H9 (cell line): Measurements from ENCODE around the gene CCNYL1. TPM values are rescaled to one million over a fixed set of nuclear protein-coding genes. Genes with fewer than 3 reads are reported as not detected.

Source experiments
- DNase-seq: peaks from one replicate; pipeline ENCODE4 v3.0.0-alpha.2; 2017
- H2AFZ ChIP-seq: one replicate; pipeline ENCODE4 v1.6.1; 2013; ENCODE audit warnings: mild to moderate bottlenecking, low read length, control low read depth, moderate library complexity
- H2AK5ac ChIP-seq: 2 replicates; pipeline ENCODE4 v1.6.1; 2013; ENCODE audit warnings: low read length, control low read depth, mixed read lengths; ENCODE audit not compliant: insufficient read length
- H2BK120ac ChIP-seq: one replicate; pipeline ENCODE4 v1.6.1; 2013; ENCODE audit warnings: low read depth, mild to moderate bottlenecking, low read length, control low read depth, inconsistent platforms; ENCODE audit not compliant: poor library complexity, severe bottlenecking
- H2BK12ac ChIP-seq: 2 replicates; pipeline ENCODE4 v1.6.1; 2013; ENCODE audit warnings: low read length, control low read depth, mixed read lengths, low read depth; ENCODE audit not compliant: insufficient read length
- H2BK15ac ChIP-seq: 2 replicates; pipeline ENCODE4 v1.6.1; 2013; ENCODE audit warnings: low read depth, low read length, control low read depth
- H2BK20ac ChIP-seq: one replicate; pipeline ENCODE4 v1.6.1; 2013; ENCODE audit warnings: low read depth, mild to moderate bottlenecking, low read length, control low read depth, inconsistent platforms; ENCODE audit not compliant: poor library complexity, severe bottlenecking
- H2BK5ac ChIP-seq: 2 replicates; pipeline ENCODE4 v1.6.1; 2013; ENCODE audit warnings: low read length, control low read depth, mixed read lengths; ENCODE audit not compliant: insufficient read length
- H3K14ac ChIP-seq: 2 replicates; pipeline ENCODE4 v1.6.1; 2013; ENCODE audit warnings: low read length, control low read depth; ENCODE audit not compliant: insufficient read depth
- H3K18ac ChIP-seq: 2 replicates; pipeline ENCODE4 v1.6.1; 2013; ENCODE audit warnings: low read depth, mild to moderate bottlenecking, mixed read lengths, low read length, control low read depth; ENCODE audit not compliant: insufficient read length
- H3K23ac ChIP-seq: 2 replicates; pipeline ENCODE4 v1.6.1; 2013; ENCODE audit warnings: low read length, control low read depth, mixed read lengths, low read depth; ENCODE audit not compliant: insufficient read length
- H3K23me2 ChIP-seq: 2 replicates; pipeline ENCODE4 v1.6.1; 2013; ENCODE audit warnings: low read depth, mild to moderate bottlenecking, mixed read lengths, low read length, control low read depth; ENCODE audit not compliant: insufficient read length, poor library complexity, severe bottlenecking
- H3K27ac ChIP-seq: 2 replicates; pipeline ENCODE4 v1.5.1; 2013; ENCODE audit warnings: low read length, control low read depth, mixed read lengths, low read depth; ENCODE audit not compliant: insufficient read length
- H3K27me3 ChIP-seq: 2 replicates; pipeline ENCODE4 v1.6.1; 2013; ENCODE audit warnings: low read length, control low read depth, inconsistent platforms; ENCODE audit not compliant: insufficient read depth
- H3K4ac ChIP-seq: 2 replicates; pipeline ENCODE4 v1.6.1; 2013; ENCODE audit warnings: low read depth, mild to moderate bottlenecking, control low read depth, inconsistent platforms, low read length, moderate library complexity
- H3K4me1 ChIP-seq: 2 replicates; pipeline ENCODE4 v1.6.1; 2013; ENCODE audit warnings: low read length, control low read depth, inconsistent platforms; ENCODE audit not compliant: insufficient read depth
- H3K4me2 ChIP-seq: 2 replicates; pipeline ENCODE4 v1.6.1; 2013; ENCODE audit warnings: low read length, control low read depth, mixed read lengths; ENCODE audit not compliant: insufficient read length, insufficient read depth
- H3K56ac ChIP-seq: 2 replicates; pipeline ENCODE4 v1.6.1; 2013; ENCODE audit warnings: low read depth, mild to moderate bottlenecking, mixed read lengths, low read length, control low read depth; ENCODE audit not compliant: insufficient read length
- H3K79me1 ChIP-seq: 2 replicates; pipeline ENCODE4 v1.6.1; 2013; ENCODE audit warnings: low read depth, mild to moderate bottlenecking, moderate library complexity, low read length, control low read depth, inconsistent platforms; ENCODE audit not compliant: insufficient read depth, poor library complexity, severe bottlenecking
- H3K79me2 ChIP-seq: 2 replicates; pipeline ENCODE4 v1.6.1; 2013; ENCODE audit warnings: low read length, control low read depth, inconsistent platforms; ENCODE audit not compliant: insufficient read depth
- H3K9ac ChIP-seq: 2 replicates; pipeline ENCODE4 v1.6.1; 2013; ENCODE audit warnings: low read length, control low read depth, mixed read lengths; ENCODE audit not compliant: insufficient read length; ENCODE audit errors: extremely low read depth
- H3K9me3 ChIP-seq: one replicate; pipeline ENCODE4 v1.6.1; 2013; ENCODE audit warnings: low read depth, low read length, inconsistent platforms; ENCODE audit not compliant: control insufficient read depth
- H3T11ph ChIP-seq: one replicate; pipeline ENCODE4 v1.6.1; 2013; ENCODE audit warnings: mild to moderate bottlenecking, low read length, control low read depth, inconsistent platforms
- H4K20me1 ChIP-seq: one replicate; pipeline ENCODE4 v1.6.1; 2013; ENCODE audit not compliant: control insufficient read depth, insufficient read length, insufficient read depth
- H4K5ac ChIP-seq: 2 replicates; pipeline ENCODE4 v1.6.1; 2013; ENCODE audit warnings: low read depth, mild to moderate bottlenecking, mixed read lengths, low read length, control low read depth; ENCODE audit not compliant: insufficient read length
- H4K8ac ChIP-seq: replicated peaks from 2 replicates; pipeline ENCODE4 v1.6.1; 2013; ENCODE audit warnings: low read length, control low read depth, mixed read lengths, low read depth; ENCODE audit not compliant: insufficient read length
- H4K91ac ChIP-seq: 2 replicates; pipeline ENCODE4 v1.6.1; 2013; ENCODE audit warnings: low read depth, mild to moderate bottlenecking, moderate library complexity, mixed read lengths, low read length, control low read depth; ENCODE audit not compliant: insufficient read length
- H3K27ac Mint-ChIP-seq, 3 experiments: 2 replicates in 2 of 3; 3 replicates in 1 of 3; pipeline ENCODE4 v1.8.0; 2020 to 2021; ENCODE audit warnings: mixed read lengths in 3 of 3, mild to moderate bottlenecking in 1 of 3, moderate library complexity in 1 of 3
- H3K27me3 Mint-ChIP-seq: 2 replicates; pipeline ENCODE4 v1.8.0; 2021; ENCODE audit warnings: low read depth, mild to moderate bottlenecking, moderate library complexity, mixed read lengths
- H3K36me3 Mint-ChIP-seq, 3 experiments: 2 replicates in 2 of 3; 3 replicates in 1 of 3; pipeline ENCODE4 v1.8.0; 2020 to 2021; ENCODE audit warnings: low read depth in 3 of 3, mixed read lengths in 3 of 3; ENCODE audit not compliant: insufficient read depth in 1 of 3
- H3K4me1 Mint-ChIP-seq, 2 experiments: 2 replicates each; pipeline ENCODE4 v1.8.0; 2020; ENCODE audit warnings: mixed read lengths in 2 of 2
- H3K4me3 Mint-ChIP-seq, 2 experiments: 2 replicates in 1 of 2; 3 replicates in 1 of 2; pipeline ENCODE4 v1.8.0; 2020 to 2021; ENCODE audit warnings: mild to moderate bottlenecking in 2 of 2, mixed read lengths in 2 of 2, moderate library complexity in 1 of 2
- H3K9me3 Mint-ChIP-seq, 2 experiments: 2 replicates in 1 of 2; 3 replicates in 1 of 2; pipeline ENCODE4 v1.8.0; 2020; ENCODE audit warnings: mild to moderate bottlenecking in 2 of 2, mixed read lengths in 2 of 2, moderate library complexity in 1 of 2
- CTCF ChIP-seq: fragments of 200-600 bp; sonication (generic); conservative IDR thresholded peaks from 3 replicates; pipeline ENCODE4 v1.8.0; 2021; ENCODE audit warnings: antibody characterized with exemption, mild to moderate bottlenecking
- WGBS: extraction: QIAGEN DNeasy Blood & Tissue Kit; methylation state at CpG from one replicate; pipeline ENCODE4 v1.1.7; 2013; ENCODE audit warnings: missing lambda C conversion rate, low lambda C conversion rate, mixed read lengths; ENCODE audit not compliant: insufficient read length; ENCODE audit errors: extremely low coverage; 5-methylcytosine and 5-hydroxymethylcytosine counted together
- total RNA-seq: library from RNA; stranded (reverse); gene quantifications from 2 replicates; pipeline ENCODE4 v1.2.1, GENCODE V29; 2021

Gene CCNYL1
- total RNA-seq, 1 experiment from 2014 or later = 27.0 TPM

DNA sequence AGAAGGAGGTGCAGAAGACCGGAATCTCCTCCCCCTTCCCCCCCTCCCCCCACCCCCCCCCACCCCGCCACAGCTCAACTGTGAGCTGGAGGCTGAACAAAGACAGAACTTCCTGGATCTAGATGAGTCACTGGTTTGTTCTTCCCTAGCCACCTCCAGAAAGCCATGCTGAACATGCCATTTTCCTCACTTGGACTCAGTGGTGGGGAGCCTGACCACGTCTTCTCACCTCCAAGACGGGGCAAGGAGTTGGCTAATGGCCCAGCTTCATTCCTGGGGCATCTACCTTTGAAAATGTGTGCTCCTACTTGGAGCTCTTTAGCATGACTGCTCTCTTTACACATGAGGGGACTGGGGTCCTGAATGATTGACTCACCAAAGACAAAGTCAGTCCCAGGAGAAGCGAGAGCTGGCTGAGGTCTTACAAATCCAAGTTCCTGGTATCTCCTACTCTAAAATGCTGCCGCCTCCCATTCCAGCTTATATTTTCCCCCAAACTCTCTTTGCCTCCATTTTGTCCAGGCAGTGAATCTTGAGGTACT lies 80.9 kb downstream of the CCNYL1 start:
- H2AFZ ChIP-seq = peak overlapping the region; percentile 86
- H3K4me2 ChIP-seq = no peak overlapping the region
- H4K91ac ChIP-seq = no peak overlapping the region
- no peak overlapping the region for H2BK120ac ChIP-seq
- H3K4me3 Mint-ChIP-seq = 0 out of 5 replicates have a peak overlapping the region, but pooled peaks of 1 of the 2 experiments have one; percentile 18
- H2BK20ac ChIP-seq = no peak overlapping the region
- no peak overlapping the region for H3K23ac ChIP-seq
- no peaks in the 10 kb centered on the region for H3K27me3 ChIP-seq
- H3K36me3 Mint-ChIP-seq = no peaks in the 10 kb centered on the region; a peak in 1 of 7 replicates
- peaks cover 3% of the 10 kb centered on the region; the same call in 1 of the 2 replicates for H3K4me1 ChIP-seq
- no peak overlapping the region for H3K27ac ChIP-seq
- H4K5ac ChIP-seq = peak overlapping the region; percentile 33
- no peak overlapping the region for H4K8ac ChIP-seq
- H2BK15ac ChIP-seq = no peak overlapping the region
- no peak overlapping the region for H3T11ph ChIP-seq
- DNase-seq = peak; percentile 72
- peak overlapping the region; percentile 82 for H3K18ac ChIP-seq
- H3K9me3 Mint-ChIP-seq = no peaks in the 10 kb centered on the region
- H3K9ac ChIP-seq = no peak overlapping the region
- H3K23me2 ChIP-seq = no peaks in the 10 kb centered on the region
- no peaks in the 10 kb centered on the region for H3K79me2 ChIP-seq
- no peaks in the 10 kb centered on the region; the same call in 1 of the 2 replicates for H3K27me3 Mint-ChIP-seq
- no peak overlapping the region for H3K56ac ChIP-seq
- H2BK12ac ChIP-seq = no peak overlapping the region
- H3K79me1 ChIP-seq = no peaks in the 10 kb centered on the region
- no peaks in the 10 kb centered on the region for H4K20me1 ChIP-seq
- 0 out of 2 replicates have a peak overlapping the region, but pooled peaks have one; percentile 53 for H3K14ac ChIP-seq
- H3K27ac Mint-ChIP-seq = peak overlapping the region in 1 of 3 experiments; percentile 96; a peak in 2 of 7 replicates
- no peak overlapping the region for H2BK5ac ChIP-seq
- H2AK5ac ChIP-seq = no peak overlapping the region
- TF ChIP-seq CTCF = no peak
- WGBS = no CpG with 5 or more reads among the region's 6 CpGs
- no peaks in the 10 kb centered on the region for H3K9me3 ChIP-seq
- no peak overlapping the region; the same call in 1 of the 2 replicates for H3K4ac ChIP-seq
- H3K4me1 Mint-ChIP-seq = peaks cover 28 to 33% of the 10 kb centered on the region in 2 experiments
